H1 (cell line): ENCODE data around the gene ZNF367. TPM values are rescaled to one million over a fixed set of nuclear protein-coding genes. Genes with fewer than 3 reads are reported as not detected.

ENCODE experiments used
- CEBPB ChIP-seq: IDR thresholded peaks from 2 replicates; pipeline ENCODE4 v1.6.1; 2012; ENCODE audit warnings: low read depth, low read length
- POU5F1 ChIP-seq: IDR thresholded peaks from 2 replicates; pipeline ENCODE4 v1.6.1; 2011; ENCODE audit warnings: low read depth, mild to moderate bottlenecking, low read length, moderate library complexity
- RAD21 ChIP-seq, 2 experiments: IDR thresholded peaks in 1 of 2; conservative IDR thresholded peaks in 1 of 2; 2 replicates each; pipeline ENCODE4 v1.6.1; 2011; ENCODE audit warnings: low read depth in 2 of 2, low read length in 2 of 2, improper control_type of control experiment in 1 of 2, inconsistent platforms in 1 of 2, mild to moderate bottlenecking in 1 of 2, moderate library complexity in 1 of 2
- TEAD4 ChIP-seq: IDR thresholded peaks from 2 replicates; pipeline ENCODE4 v1.6.1; 2012; ENCODE audit warnings: low read depth, low read length, inconsistent platforms, mixed read lengths
- polyA plus RNA-seq, 7 experiments: library from polyadenylated mRNA; depleted of rRNA in 3 of 7; stranded (reverse) in 5 of 7; unstranded in 2 of 7; fragments of >200 nt in 5 of 7; fragments of 200-250 nt in 2 of 7; gene quantifications; 1 replicate in 5 of 7; 2 replicates in 1 of 7; 4 replicates in 1 of 7; pipeline versions ENCODE4 v1.2.1 to v1.2.3, GENCODE V29; 2011 to 2013; ENCODE audit warnings: missing spikeins in 2 of 7, mixed read lengths in 2 of 7
- total RNA-seq: library from RNA; stranded (reverse); fragmentation: NEBNext Ultra II Directional; extraction: Animal tissue kit (Norgen Biotek cat#: 25700); gene quantifications from 2 replicates; pipeline ENCODE4 v1.2.1, GENCODE V29; 2021

Gene ZNF367
- total and polyA plus RNA-seq, 2 of the 8 experiments (the other 6 are each of a cell fraction or from before 2014, with no cell fraction given), result 2.2 to 8.2 TPM

- TF ChIP-seq CEBPB (no peak), TEAD4 (no peak), RAD21 (IDR thresholded peaks at IDR 0.05 in 1 of 2, conservative IDR thresholded peaks at IDR 0.05 in 1 of 2; ENCODE audit: low read depth in 2 of 2, low read length in 2 of 2) (no peak), POU5F1 (no peak)
Observed at GRCh38 chr9:96423985-96424336, 5.8 kb upstream of the ZNF367 start (continued).
